ENCODE measurements around the gene S100A5.
A peak's percentile ranks its signal among the peaks of the same experiment; 100 is the strongest.

DNA sequence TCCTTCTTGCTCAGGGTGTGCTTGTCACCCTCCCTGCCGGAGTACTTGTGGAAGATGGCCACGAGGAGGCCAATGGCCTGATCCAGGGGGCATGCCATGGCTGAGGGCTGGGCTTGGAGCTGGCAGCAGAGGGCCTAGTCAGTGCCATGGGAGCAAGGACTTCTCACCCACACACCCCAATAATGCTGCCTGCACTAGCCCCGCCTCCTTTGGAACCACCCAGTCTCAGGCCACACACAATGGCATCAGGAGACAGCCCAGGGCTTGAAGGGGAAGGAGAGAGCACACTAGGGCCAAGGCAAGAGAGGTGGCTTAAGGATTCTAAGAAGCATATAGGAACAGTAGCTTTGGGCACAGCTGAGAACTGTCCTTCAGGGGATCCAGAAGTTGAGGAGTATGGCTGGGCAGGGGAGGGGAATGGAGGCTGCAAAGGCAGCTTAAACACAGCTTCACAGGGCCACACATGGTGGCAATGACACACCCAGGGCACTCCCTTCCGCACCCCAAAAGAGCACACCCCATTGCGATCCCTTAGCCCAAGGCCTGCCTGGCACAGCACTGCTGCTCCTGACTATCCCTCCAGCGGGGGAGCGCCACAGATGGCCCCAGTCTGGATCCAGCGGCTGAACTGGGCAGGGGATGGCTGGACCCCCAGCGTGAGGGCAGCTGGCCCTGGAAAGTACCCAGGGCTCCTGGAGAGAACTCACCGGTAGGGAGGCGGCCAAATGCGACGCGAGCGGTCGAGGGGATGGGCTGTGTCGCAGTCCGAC lies 5.3 kb downstream of the S100A5 start, which contains the start of gene S100A6:
- TF ChIP-seq, protein P1, sequence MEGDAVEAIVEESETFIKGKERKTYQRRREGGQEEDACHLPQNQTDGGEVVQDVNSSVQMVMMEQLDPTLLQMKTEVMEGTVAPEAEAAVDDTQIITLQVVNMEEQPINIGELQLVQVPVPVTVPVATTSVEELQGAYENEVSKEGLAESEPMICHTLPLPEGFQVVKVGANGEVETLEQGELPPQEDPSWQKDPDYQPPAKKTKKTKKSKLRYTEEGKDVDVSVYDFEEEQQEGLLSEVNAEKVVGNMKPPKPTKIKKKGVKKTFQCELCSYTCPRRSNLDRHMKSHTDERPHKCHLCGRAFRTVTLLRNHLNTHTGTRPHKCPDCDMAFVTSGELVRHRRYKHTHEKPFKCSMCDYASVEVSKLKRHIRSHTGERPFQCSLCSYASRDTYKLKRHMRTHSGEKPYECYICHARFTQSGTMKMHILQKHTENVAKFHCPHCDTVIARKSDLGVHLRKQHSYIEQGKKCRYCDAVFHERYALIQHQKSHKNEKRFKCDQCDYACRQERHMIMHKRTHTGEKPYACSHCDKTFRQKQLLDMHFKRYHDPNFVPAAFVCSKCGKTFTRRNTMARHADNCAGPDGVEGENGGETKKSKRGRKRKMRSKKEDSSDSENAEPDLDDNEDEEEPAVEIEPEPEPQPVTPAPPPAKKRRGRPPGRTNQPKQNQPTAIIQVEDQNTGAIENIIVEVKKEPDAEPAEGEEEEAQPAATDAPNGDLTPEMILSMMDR (IDR thresholded peaks at IDR 0.05), result peak in 2 of 6 experiments; percentile 3 to 13
- peak; percentile 60 to 71 for TF ChIP-seq POLR2A (IDR thresholded peaks at IDR 0.05)

Measured in thyroid gland (tissue), 4 donors.